ENCODE measurements around the gene SDSL.

SDSL gene

GRCh38 chr12:113480336-113480971 is 58.3 kb downstream of the SDSL start:
- Histone ChIP-seq H3K79me2 (ENCODE audit: insufficient read depth, low read length) (no peaks in the 10 kb centered on the region), H3K36me3 (ENCODE audit: insufficient read depth, low read length) (no peaks in the 10 kb centered on the region), H3K9ac (ENCODE audit: low read depth, low read length, poor library complexity, severe bottlenecking) (no peak overlapping the region), H4K20me1 (ENCODE audit: insufficient read depth, low read length, poor library complexity, severe bottlenecking) (no peaks in the 10 kb centered on the region), H2AFZ (ENCODE audit: low read length) (no peak overlapping the region), H3K4me1 (ENCODE audit: insufficient read depth, low read length, poor library complexity, severe bottlenecking) (no peaks in the 10 kb centered on the region), H3K27me3 (ENCODE audit: insufficient read depth, low read length, poor library complexity, severe bottlenecking) (no peaks in the 10 kb centered on the region), H3K9me3 (ENCODE audit: insufficient read depth, low read depth, low read length) (no peaks in the 10 kb centered on the region), H3K4me3 (ENCODE audit: low read length, poor library complexity, severe bottlenecking) (no peak overlapping the region), H3K4me2 (ENCODE audit: low read depth, low read length, poor library complexity, severe bottlenecking) (no peak overlapping the region), H3F3A (ENCODE audit: low read depth) (no peaks in the 10 kb centered on the region), H3K9me2 (replicated peaks; ENCODE audit: low read depth, low read length) (no peaks in the 10 kb centered on the region)
- TF ChIP-seq EZH2phosphoT487 (IDR thresholded peaks at IDR 0.05; ENCODE audit: borderline replicate concordance) (no peak), CTCF (conservative IDR thresholded peaks at IDR 0.05; ENCODE audit: low read length) (no peak)

- H3K79me2 ChIP-seq (ENCODE audit: insufficient read depth, low read length) = no peaks in the 10 kb centered on the region
- H3F3A ChIP-seq (ENCODE audit: low read depth) = no peaks in the 10 kb centered on the region
- H4K20me1 ChIP-seq (ENCODE audit: insufficient read depth, low read length, poor library complexity, severe bottlenecking) = no peaks in the 10 kb centered on the region
- H3K9me2 ChIP-seq (replicated peaks; ENCODE audit: low read depth, low read length) = no peaks in the 10 kb centered on the region
- H3K4me1 ChIP-seq (ENCODE audit: insufficient read depth, low read length, poor library complexity, severe bottlenecking) = no peaks in the 10 kb centered on the region
- H3K9ac ChIP-seq (ENCODE audit: low read depth, low read length, poor library complexity, severe bottlenecking) = no peak overlapping the region
- TF ChIP-seq CTCF (conservative IDR thresholded peaks at IDR 0.05; ENCODE audit: low read length) = no peak
- no peak for TF ChIP-seq EZH2phosphoT487 (IDR thresholded peaks at IDR 0.05; ENCODE audit: borderline replicate concordance)
- no peaks in the 10 kb centered on the region for H3K9me3 ChIP-seq (ENCODE audit: insufficient read depth, low read depth, low read length)
- no peak overlapping the region for H3K4me2 ChIP-seq (ENCODE audit: low read depth, low read length, poor library complexity, severe bottlenecking)
- H2AFZ ChIP-seq (ENCODE audit: low read length) = no peak overlapping the region
- no peaks in the 10 kb centered on the region for H3K36me3 ChIP-seq (ENCODE audit: insufficient read depth, low read length)
- no peaks in the 10 kb centered on the region for H3K27me3 ChIP-seq (ENCODE audit: insufficient read depth, low read length, poor library complexity, severe bottlenecking)
- no peak overlapping the region for H3K4me3 ChIP-seq (ENCODE audit: low read length, poor library complexity, severe bottlenecking)
Observed at GRCh38 chr12:113482334-113482733, 60.2 kb downstream of the SDSL start.

- H3K79me2 ChIP-seq (ENCODE audit: insufficient read depth, low read length) = no peaks in the 10 kb centered on the region
- no peaks in the 10 kb centered on the region for H4K20me1 ChIP-seq (ENCODE audit: insufficient read depth, low read length, poor library complexity, severe bottlenecking)
- H3K9me3 ChIP-seq (ENCODE audit: insufficient read depth, low read depth, low read length) = 0 out of 2 replicates have a peak, but pooled peaks cover 4% of the 10 kb centered on the region
- H3F3A ChIP-seq (ENCODE audit: low read depth) = no peaks in the 10 kb centered on the region
- no peak overlapping the region for H2AFZ ChIP-seq (ENCODE audit: low read length)
- no peak overlapping the region for H3K4me2 ChIP-seq (ENCODE audit: low read depth, low read length, poor library complexity, severe bottlenecking)
- no peaks in the 10 kb centered on the region for H3K4me1 ChIP-seq (ENCODE audit: insufficient read depth, low read length, poor library complexity, severe bottlenecking)
- H3K9ac ChIP-seq (ENCODE audit: low read depth, low read length, poor library complexity, severe bottlenecking) = no peak overlapping the region
- TF ChIP-seq CTCF (conservative IDR thresholded peaks at IDR 0.05; ENCODE audit: low read length) (no peak), EZH2phosphoT487 (IDR thresholded peaks at IDR 0.05; ENCODE audit: borderline replicate concordance) (no peak)
- no peaks in the 10 kb centered on the region for H3K27me3 ChIP-seq (ENCODE audit: insufficient read depth, low read length, poor library complexity, severe bottlenecking)
- H3K36me3 ChIP-seq (ENCODE audit: insufficient read depth, low read length) = no peaks in the 10 kb centered on the region
- H3K9me2 ChIP-seq (replicated peaks; ENCODE audit: low read depth, low read length) = no peaks in the 10 kb centered on the region
- H3K4me3 ChIP-seq (ENCODE audit: low read length, poor library complexity, severe bottlenecking) = no peak overlapping the region
Observed at GRCh38 chr12:113485330-113485729, 63.1 kb downstream of the SDSL start.

Measured in Loucy (cell line).